Activated CD4-positive, alpha-beta T cell treated with anti-CD3 and anti-CD28 coated beads, Interleukin-2, amount 50 U/mL, for 4 hours (primary cell): Measurements from ENCODE around the gene TRIM37.

Source experiments
- DNase-seq, 2 experiments: peaks; one replicate each; pipeline ENCODE4 v3.0.0-alpha.2; 2020

The TRIM37 gene

DNA sequence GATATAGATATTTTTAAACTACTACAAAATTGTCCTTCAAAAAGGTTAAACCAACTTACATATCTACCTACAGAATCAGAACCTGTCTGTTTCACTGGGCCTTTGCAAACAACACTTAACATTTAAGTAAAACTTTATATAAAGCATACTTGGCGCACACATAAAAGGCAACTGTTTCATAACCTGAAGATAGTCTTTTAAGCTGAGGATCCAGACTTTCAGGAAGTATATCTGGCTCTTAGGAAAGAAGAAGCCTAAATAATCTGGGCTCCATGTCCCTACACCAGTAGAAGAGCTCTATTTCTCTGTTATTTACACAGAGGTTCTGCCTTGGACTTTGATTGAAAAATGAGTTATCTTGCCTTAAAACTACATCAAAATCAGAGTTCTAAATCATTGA, 75.9 kb downstream of the TRIM37 start:
- no peak for DNase-seq

DNA sequence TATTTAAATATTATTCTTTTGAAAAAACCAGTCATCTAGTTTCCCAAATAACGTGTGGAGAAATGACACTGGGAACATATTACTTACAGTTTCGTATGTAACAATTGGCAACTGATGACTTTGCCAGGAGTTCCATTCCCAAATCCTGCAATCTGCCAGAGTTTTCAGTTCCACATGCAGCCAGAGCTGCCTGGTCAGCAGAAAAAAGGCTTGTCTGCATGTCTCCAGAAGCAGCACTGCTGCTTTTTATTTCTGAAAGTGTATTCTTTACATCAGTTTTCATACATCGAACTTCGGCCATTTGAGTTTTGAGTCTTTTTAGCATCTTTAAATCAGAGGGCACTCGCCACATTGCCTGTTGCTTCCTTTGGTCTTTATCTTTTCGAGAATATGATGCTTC, 78.4 kb downstream of the TRIM37 start:
- DNase-seq = no peak

GRCh38 chr17:59027750-59028149, 78.9 kb downstream of the TRIM37 start:
- DNase-seq = no peak

DNA sequence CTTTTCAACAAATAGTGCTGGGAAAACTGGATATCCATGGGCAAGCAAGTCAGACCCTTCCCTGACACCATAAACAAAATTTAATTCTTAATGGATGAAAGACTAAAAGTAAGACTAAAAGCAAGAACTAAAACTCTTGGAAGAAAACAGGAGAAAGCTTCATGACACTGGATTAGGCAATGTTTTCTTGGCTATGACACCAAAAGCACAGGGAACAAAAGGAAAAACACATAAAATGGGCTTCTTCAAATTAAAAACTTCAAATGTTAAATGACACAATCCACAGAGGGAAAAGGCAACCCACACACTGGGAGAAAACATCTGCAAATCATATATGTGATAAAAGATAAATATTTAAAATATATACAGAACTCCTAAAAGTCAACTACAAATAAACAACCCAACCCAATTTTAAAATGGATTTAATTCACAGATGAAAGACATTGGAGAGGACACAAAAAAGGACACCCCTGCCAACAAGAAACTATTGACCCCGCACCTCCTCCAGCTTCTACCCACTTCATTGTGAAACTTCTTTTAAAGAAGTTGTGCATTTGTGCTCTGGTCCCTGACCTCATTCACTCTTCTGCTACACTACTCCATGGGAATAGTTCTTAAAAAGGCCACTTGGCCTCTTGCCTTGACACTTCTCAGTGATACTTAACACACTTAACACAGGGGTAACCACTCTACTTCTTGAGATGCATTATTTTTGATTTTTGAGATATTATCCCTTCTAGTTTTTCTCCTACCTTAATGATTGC, 80.3 kb downstream of the TRIM37 start:
- no peak for DNase-seq

DNA sequence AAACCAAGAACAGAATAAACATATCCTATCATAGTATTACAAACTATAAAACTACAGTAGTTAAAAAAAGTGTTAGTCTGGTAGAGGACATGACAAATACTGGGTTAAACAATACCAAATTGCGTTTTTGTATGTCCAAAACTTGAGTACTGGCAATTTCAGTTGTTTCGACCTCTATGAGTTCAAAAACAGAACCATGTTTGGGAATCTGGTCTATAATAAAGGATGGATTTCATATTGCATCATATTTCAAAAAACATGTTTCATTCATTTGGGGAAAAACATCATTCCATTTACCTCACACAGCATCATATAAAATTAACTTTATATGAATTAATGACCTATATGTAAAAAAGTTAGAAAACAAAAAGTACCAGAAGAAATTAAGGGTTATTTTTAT, 81.8 kb downstream of the TRIM37 start:
- DNase-seq = no peak

DNA sequence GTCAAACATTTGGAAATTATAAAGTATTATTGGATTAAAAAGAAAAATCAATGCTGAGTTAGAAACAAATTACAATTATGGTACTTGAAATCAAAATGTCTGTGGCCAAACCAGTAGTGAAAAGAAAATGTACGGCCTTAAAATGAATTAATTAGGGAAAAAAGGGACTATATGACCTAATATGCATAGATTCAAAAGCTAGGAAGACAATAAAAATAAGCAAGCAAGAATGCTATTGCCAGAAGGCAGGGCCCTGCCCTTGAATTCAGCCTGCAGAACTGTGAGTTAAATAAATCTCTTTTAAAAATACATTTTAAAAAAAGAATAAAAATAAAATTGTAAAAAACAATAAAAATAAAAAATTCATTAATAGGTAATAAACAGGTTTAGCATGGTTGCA, 88.7 kb downstream of the TRIM37 start:
- no peak for DNase-seq

DNA sequence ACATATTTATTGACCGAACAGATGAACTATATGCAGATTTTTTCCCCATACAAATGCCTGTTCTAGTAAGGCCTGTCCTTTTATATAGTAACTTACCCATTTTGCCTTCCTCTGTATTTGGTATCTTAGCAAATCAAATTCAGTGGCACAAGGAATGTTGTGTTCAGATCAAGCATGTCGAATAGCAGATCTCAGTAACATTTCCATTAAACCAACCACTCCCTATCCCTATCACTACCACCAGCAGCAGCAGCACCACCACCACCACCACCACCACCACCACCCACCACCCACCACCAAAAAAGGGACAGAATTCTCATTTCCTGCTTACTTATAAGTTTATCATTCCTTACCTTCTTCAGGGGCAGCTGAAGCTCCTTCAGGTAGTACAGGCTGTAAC, 94.7 kb downstream of the TRIM37 start:
- no peak for DNase-seq

GRCh38 chr17:59010026-59010425, 96.7 kb downstream of the TRIM37 start:
- no peak for DNase-seq

DNA sequence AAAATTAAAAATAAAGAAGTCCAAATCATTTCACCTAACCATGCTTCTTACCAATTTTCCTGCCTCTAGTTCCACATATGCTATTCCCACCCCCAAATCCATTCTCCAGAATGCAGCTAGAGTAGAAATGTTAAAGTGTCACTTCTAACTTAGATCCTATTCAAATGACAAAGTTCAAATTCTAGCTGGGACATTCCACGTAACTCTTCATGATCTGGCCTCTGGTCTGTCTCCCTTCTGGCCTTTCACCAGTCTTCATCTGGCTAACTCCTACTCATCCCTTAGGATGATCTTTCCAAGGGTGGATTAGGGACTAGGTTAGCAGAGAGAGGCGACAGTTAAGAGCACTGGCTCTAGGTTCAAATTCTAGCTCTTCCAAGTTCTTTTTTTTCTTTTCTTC, 97.9 kb downstream of the TRIM37 start:
- DNase-seq = no peak

- DNase-seq = no peak
These were observed 98.7 kb downstream of the TRIM37 start for GRCh38 chr17:59007995-59008394.

- peak; percentile 61 to 70 for DNase-seq
These were observed 102.2 kb downstream of the TRIM37 start for GRCh38 chr17:59004338-59005111.

- DNase-seq = no peak
These were observed 102.8 kb downstream of the TRIM37 start for GRCh38 chr17:59003860-59004259.

DNA sequence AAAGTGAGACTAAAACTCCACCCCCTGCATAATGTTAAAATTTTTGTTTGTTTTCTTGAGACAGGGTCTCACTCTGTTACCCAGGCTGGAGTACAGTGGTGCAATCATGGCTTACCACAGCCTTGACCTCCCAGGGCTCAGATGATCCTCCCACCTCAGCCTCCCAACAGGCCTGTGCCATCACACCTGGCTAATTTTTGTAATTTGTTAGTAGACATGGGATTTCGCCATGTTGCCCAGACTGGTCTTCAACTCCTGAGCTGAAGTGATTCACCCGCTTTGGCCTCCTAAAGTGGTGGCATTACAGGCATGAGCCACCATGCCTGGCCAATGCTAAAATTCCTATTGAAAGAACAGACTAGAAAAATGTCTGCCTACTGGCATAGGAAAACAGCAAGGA, 103.8 kb downstream of the TRIM37 start:
- no peak for DNase-seq

GRCh38 chr17:59002126-59002525, 104.6 kb downstream of the TRIM37 start:
- no peak for DNase-seq

DNA sequence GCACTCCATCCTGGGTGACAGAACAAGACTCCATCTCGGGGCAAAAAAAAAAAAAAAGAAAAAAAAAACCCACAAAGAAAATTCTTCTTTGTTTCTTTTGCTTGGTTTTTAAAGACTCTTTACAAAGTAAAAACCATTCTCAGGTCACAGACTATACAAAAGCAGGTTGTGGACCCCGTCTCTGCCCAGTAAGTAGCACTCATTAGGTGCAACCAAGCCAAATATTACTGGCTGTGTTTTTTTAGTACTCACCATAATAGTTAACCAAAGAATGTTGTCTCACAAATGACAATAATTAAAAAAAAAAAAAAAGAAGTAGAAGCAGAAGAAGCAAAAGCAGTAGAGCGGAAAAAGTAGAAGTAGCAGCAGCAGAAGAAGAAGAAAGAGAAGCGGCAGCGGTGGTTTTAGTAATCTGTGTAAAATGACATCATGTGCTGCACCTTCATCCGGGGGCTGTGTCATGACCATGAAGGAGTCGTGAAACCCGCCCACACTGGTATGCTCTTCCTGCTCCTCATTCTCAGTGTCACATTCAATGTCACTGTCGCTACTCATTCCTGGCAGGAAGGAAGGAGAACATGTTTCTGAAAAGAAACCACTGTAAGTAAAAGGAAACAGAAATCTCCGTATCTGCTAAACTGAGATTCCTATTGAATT, 105.4 kb downstream of the TRIM37 start:
- DNase-seq = peak; percentile 59 to 62

DNA sequence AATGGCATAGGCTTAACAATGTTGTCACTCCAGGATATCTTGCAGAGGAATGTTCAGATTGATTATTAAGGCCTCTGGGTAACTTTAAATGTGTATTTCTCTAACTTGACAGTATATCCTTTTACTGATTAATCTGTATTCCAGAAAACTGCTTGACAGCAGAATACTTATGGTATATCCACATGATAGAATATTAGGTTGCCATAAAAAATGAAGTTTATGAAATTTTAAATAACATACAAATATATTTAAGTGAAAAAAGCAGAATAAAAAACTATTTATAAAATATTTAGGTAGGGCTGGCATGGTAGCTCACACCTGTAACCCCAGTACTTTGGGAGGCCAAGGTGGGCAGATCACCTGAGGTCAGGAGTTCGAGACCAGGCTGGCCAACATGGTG, 106.7 kb downstream of the TRIM37 start:
- no peak for DNase-seq

DNA sequence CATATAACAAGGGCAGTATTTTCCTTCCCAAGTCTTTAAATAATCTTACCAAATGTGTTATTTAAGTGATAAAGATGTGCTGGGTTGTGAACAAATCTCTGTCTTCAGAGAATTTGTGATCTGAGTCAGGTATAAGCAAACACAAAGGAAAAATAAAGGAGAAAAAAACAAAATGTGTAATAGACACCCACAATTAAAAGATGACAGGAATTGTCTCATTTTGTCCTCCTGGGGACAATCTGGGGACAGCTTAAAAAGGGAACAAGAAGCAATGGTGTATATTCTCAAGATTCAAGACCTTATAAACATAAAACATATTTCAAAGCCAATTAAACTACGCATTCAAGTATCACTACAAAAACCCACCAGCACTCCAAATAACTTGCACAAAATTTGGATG, 107.2 kb downstream of the TRIM37 start:
- no peak for DNase-seq

DNA sequence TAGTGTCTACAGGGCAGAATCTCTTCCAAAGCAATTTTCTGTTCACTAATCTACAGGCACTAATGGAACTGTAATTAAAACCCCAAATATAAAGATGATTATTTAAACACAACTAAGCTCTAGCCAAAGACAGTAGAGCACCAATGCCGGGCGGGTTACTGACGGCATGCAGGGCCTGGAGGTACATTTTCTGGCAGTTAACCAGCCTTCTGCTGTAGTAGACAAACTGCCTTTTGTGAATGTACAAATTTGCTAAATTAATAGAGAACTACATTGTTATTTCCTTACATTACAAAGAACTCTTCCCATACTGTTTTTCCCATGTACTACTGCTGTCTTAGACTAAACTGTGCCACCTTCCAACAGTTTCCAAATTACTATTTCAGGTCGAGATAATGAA, 107.8 kb downstream of the TRIM37 start:
- no peak for DNase-seq

GRCh38 chr17:58997756-58998553, 108.7 kb downstream of the TRIM37 start:
- no peak for DNase-seq

GRCh38 chr17:58996968-58997367, 109.7 kb downstream of the TRIM37 start:
- DNase-seq = no peak

DNA sequence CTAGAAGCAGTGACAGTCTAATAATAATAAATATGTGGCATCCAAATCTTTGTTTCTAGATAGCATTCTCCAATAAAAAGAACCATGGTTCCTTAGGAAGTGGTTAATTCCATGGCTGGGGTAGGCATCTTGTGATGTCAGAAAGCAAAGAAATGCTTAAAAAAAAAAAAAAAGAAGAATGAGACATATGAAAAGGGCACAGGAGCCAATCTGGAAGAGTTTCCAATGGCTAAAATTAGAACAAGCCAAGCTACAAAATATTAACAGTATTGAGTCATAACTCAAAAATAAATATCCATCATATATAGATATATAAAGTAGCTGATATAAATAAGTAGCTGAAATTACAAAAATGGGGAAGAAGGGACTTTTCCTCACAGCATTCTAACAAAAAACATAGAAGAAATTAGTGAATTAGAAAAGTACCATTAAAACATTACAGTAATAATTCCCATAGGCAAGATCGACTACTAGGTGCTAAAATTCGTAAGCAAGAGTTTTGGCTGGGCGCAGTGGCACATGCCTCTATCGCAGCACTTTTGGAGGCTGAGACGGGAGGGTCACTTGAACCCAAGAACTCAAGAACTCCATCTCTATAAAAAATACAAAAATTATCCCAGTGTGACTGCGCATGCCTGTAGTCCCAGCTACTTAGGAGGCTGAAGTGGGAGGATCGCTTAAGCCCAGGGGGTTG, 111.3 kb downstream of the TRIM37 start:
- DNase-seq = no peak

- DNase-seq = no peak
These were observed 113.4 kb downstream of the TRIM37 start for GRCh38 chr17:58993311-58993710.
